ENCODE measurements around the gene WNT1.

The WNT1 gene

DNA sequence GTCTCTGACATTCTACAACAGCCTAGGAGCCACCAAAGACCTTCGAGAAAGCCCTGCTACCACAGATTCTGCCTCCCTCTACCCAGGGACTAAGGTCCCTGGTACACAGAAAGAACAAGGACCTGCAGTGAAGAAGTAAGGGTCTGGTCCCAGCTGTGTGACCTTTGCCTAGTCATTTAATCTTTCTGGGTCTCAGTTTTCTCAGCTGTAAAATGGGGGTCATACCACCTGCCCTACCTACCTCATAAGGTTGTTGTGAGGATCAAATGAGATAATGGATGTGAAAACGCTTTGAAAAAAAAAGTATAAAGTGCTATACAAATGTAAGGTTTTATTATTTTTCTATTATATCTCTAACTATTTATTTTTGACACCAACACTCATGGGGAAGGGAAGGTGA lies 45.7 kb downstream of the WNT1 start:
- Histone ChIP-seq H3K36me3 (peaks cover 72% of the 10 kb centered on the region), H3K4me1 (no peaks in the 10 kb centered on the region), H3K27me3 (no peaks in the 10 kb centered on the region), H3K9me3 (no peaks in the 10 kb centered on the region), H3K4me3 (ENCODE audit: low read depth, low read length) (no peak overlapping the region)
- no peak for DNase-seq
- TF ChIP-seq, protein P1, sequence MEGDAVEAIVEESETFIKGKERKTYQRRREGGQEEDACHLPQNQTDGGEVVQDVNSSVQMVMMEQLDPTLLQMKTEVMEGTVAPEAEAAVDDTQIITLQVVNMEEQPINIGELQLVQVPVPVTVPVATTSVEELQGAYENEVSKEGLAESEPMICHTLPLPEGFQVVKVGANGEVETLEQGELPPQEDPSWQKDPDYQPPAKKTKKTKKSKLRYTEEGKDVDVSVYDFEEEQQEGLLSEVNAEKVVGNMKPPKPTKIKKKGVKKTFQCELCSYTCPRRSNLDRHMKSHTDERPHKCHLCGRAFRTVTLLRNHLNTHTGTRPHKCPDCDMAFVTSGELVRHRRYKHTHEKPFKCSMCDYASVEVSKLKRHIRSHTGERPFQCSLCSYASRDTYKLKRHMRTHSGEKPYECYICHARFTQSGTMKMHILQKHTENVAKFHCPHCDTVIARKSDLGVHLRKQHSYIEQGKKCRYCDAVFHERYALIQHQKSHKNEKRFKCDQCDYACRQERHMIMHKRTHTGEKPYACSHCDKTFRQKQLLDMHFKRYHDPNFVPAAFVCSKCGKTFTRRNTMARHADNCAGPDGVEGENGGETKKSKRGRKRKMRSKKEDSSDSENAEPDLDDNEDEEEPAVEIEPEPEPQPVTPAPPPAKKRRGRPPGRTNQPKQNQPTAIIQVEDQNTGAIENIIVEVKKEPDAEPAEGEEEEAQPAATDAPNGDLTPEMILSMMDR (IDR thresholded peaks at IDR 0.05; ENCODE audit: low read depth, low read length), result no peak

DNA sequence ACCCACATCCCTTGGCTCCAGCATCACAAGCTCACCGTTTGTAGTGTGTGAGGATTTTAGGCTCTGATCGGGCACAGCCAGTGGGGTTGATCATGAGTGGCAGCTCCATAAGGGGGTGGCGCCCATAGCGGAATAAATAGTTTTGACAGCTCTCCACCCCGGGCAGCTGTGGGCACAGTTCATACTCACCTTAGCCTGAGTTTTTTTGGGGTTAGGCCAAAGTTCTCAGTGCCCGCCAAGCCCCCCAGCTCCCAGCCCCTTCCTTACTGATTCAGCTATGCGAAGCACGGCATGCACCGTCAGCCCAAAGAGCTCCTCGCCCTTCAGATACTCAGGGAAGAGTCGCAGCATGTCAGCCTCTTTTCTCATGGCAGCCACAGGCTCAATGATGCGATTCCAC lies 46.4 kb downstream of the WNT1 start:
- TF ChIP-seq, protein P1 (IDR thresholded peaks at IDR 0.05; ENCODE audit: low read depth, low read length), result no peak
- H3K4me1 ChIP-seq, result no peaks in the 10 kb centered on the region
- H3K4me3 ChIP-seq (ENCODE audit: low read depth, low read length), result no peak overlapping the region
- DNase-seq, result no peak
- H3K9me3 ChIP-seq, result no peaks in the 10 kb centered on the region
- no peaks in the 10 kb centered on the region for H3K27me3 ChIP-seq
- peaks cover 79% of the 10 kb centered on the region for H3K36me3 ChIP-seq

DNA sequence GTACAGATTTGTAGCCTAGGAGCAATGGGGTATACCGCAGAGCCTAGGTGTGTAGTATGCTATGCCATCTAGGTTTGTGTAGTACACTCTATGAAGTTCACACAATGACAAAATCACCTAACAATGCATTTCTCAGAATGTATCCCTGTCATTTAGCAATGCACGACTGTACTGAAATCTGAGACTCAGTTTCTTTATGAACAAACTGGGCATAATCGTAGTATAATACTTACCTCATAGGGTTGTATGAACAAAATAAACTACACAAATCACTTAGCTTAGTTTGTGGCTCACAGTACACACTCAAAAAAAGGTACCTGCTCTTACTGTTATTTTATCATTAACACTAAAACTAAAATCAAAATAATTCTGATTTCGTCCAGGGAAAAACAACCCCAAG lies 47.3 kb downstream of the WNT1 start:
- TF ChIP-seq, protein P1 (IDR thresholded peaks at IDR 0.05; ENCODE audit: low read depth, low read length), result no peak
- no peaks in the 10 kb centered on the region for H3K27me3 ChIP-seq
- H3K36me3 ChIP-seq, result peaks cover 86% of the 10 kb centered on the region
- no peaks in the 10 kb centered on the region for H3K4me1 ChIP-seq
- no peak for DNase-seq
- H3K9me3 ChIP-seq, result no peaks in the 10 kb centered on the region
- H3K4me3 ChIP-seq (ENCODE audit: low read depth, low read length), result no peak overlapping the region

DNA sequence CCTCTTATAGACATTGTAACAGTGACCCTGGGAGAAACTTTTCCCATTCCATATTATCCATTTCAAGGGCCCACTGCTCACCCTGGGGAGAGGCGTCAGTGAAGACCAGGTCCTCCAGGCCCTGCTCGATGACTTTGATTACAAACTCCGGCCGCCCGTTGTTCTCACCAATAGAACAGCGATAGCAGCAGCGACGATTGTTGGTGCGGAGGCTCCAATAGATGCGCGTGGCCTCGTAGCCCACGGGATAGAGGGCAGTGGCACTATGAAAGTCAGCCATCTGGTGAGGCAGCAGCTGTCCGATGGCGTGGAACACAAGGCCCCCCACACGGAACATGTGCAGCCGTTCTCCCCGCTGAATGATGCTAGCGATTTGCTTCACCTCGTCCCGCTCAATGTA lies 48.0 kb downstream of the WNT1 start:
- no peak overlapping the region for H3K4me3 ChIP-seq (ENCODE audit: low read depth, low read length)
- no peaks in the 10 kb centered on the region for H3K4me1 ChIP-seq
- peaks cover 93% of the 10 kb centered on the region for H3K36me3 ChIP-seq
- no peaks in the 10 kb centered on the region for H3K27me3 ChIP-seq
- H3K9me3 ChIP-seq, result no peaks in the 10 kb centered on the region
- TF ChIP-seq, protein P1 (IDR thresholded peaks at IDR 0.05; ENCODE audit: low read depth, low read length), result no peak
- DNase-seq, result no peak

DNA sequence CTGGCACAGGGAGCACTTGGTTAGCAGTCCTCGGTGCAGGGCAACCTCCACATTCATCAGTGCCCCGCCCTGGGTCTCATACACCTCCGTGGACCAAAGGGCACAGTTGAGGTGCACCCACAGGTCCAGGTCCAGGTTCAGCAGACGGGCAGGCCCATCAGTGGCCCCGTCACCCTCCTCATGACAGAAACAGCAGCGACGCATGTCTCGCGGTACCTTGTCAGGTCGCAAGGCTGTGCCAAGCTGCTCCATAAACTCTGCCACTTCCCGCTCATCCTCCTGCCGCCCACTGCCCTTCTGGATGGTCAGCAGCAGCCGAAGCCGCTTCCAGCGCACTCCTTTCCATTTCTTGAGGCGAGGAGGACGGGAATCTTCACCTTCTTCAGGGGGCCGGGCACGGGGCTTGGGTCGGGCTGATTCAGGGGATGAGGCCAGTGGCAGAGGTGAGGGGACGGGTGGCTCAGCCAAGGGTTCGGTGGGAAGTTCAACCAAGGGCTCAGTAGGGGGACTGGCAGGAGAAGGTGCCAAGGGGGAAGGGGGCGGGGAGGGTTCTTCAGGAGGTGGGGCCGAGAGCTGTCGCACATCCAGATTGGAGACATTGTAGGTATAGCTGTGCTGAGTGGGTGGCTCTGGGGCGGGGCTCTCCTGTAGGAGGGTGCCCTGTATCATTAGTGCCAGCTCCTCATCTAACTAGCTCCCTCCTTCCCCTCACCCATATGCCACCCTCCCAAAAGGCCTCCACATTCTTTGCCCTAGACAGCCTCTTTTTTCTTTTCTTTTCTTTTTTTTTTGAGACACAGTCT lies 48.8 kb downstream of the WNT1 start:
- H3K36me3 ChIP-seq, result peaks cover 94% of the 10 kb centered on the region
- H3K9me3 ChIP-seq, result no peaks in the 10 kb centered on the region
- TF ChIP-seq, protein P1 (IDR thresholded peaks at IDR 0.05; ENCODE audit: low read depth, low read length), result no peak
- H3K4me3 ChIP-seq (ENCODE audit: low read depth, low read length), result no peak overlapping the region
- DNase-seq, result no peak
- no peaks in the 10 kb centered on the region for H3K27me3 ChIP-seq
- H3K4me1 ChIP-seq, result no peaks in the 10 kb centered on the region

DNA sequence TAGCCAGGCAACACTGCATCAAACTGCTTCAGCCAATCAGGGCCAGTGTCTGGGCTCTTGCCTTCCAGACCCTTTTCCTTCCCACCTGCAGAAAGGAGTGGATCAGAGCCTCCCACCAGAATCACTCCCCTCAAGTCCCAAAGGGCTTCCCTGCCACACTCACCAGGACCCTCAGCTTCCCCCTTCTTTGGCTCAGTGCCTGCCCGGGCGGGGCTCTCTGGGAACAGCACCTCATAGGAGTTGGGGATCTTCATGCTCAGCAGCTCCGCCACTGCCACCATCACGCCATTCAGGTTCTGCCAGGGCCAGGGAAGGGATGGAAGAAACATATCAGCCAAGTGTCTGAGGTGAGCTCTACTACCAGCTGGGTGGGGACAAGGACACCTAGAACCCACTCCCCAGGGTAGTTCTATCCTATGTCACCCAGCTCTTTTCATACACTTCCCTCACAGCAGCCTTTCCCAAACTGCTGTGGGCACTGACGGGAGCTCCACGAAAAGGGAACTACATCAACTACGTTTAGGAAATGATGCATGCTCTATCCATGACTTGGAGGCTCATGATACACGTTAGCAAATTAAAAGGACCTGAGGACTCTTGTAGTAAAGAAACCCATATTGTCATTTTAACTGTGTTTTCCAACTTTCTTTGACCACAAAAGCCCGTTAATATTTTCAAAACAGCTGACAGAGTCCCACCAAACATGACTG lies 49.9 kb downstream of the WNT1 start:
- Histone ChIP-seq H3K36me3 (peaks cover 94% of the 10 kb centered on the region), H3K9me3 (no peaks in the 10 kb centered on the region), H3K4me1 (no peaks in the 10 kb centered on the region), H3K4me3 (ENCODE audit: low read depth, low read length) (no peak overlapping the region), H3K27me3 (no peaks in the 10 kb centered on the region)
- TF ChIP-seq, protein P1 (IDR thresholded peaks at IDR 0.05; ENCODE audit: low read depth, low read length), result no peak
- DNase-seq, result no peak
